HCT116 (cell line): ENCODE results near the gene DCN. TPM values are rescaled to one million over a fixed set of nuclear protein-coding genes. Genes with fewer than 3 reads are reported as not detected.

Experiments
- ATAC-seq: fragments of 200-7000 bp; cut with Tn5 transposase; 2 replicates; pipeline ENCODE4 v1.9.1; 2020; ENCODE audit warnings: mild to moderate bottlenecking, moderate library complexity
- BruUV-seq: library from RNA; stranded (reverse); fragments of 400-500 nt; replicated peaks from 2 replicates; lab custom pipeline; 2021; lab: Mats Ljungman, UMichigan
- CTCF ChIA-PET: fragments of 300-600 bp; sonication (Branson Sonifier 250); formaldehyde crosslinking; loops from one replicate; lab custom pipeline; 2021; ENCODE audit warnings: antibody characterized with exemption; lab: Charles Lee
- POLR2A ChIA-PET: fragments of 300-600, 350-600 bp; sonication (Branson Sonifier 250); formaldehyde crosslinking; loops from one replicate; lab custom pipeline; 2021; ENCODE audit warnings: antibody characterized with exemption; lab: Charles Lee
- RAD21 ChIA-PET, 2 experiments: fragments of 300-600 bp; sonication (Branson Sonifier 250); formaldehyde crosslinking; loops; one replicate each; lab custom pipeline; 2023; ENCODE audit warnings: low total read pairs in 2 of 2; ENCODE audit not compliant: uncharacterized antibody in 2 of 2, unreplicated experiment in 2 of 2, low non-redundant PET in 1 of 2; lab: Charles Lee
- DNase-seq: peaks from one replicate; pipeline ENCODE4 v3.0.0-alpha.2; 2010; ENCODE audit warnings: low read depth, low spot score
- H2AFZ ChIP-seq: fragments of 200-600 bp; shearing (Covaris generic), sonication (generic); 2 replicates; pipeline ENCODE4 v1.6.1; 2017; ENCODE audit warnings: low read depth, mixed run types, mixed read lengths, antibody characterized with exemption, low read length; ENCODE audit not compliant: poor library complexity, severe bottlenecking
- H3K27ac ChIP-seq: 2 replicates; pipeline ENCODE4 v1.5.1; 2012; ENCODE audit warnings: low read depth, low read length
- H3K27me3 ChIP-seq: fragments of 200-600 bp; sonication (generic); 2 replicates; pipeline ENCODE4 v1.6.1; 2016; ENCODE audit warnings: mixed run types, low read length, mixed read lengths; ENCODE audit not compliant: insufficient read depth
- H3K36me3 ChIP-seq, 2 experiments: fragments of 200-500 bp in 1 of 2; fragments of 200-600 bp in 1 of 2; sonication (Bioruptor generic) in 1 of 2; sonication (generic) in 1 of 2; 2 replicates each; pipeline versions ENCODE4 v1.5.1 to v1.6.1; 2014 to 2016; ENCODE audit warnings: low read length in 2 of 2, inconsistent platforms in 1 of 2, mixed read lengths in 1 of 2, mixed run types in 1 of 2; ENCODE audit not compliant: insufficient read depth in 2 of 2, control insufficient read depth in 1 of 2
- H3K4me1 ChIP-seq, 2 experiments: fragments of 200-600 bp in 1 of 2; sonication (generic) in 1 of 2; 2 replicates each; pipeline versions ENCODE4 v1.5.1 to v1.6.1; 2012 to 2017; ENCODE audit warnings: low read length in 2 of 2, inconsistent platforms in 1 of 2, mild to moderate bottlenecking in 1 of 2, mixed read lengths in 1 of 2, mixed run types in 1 of 2, moderate library complexity in 1 of 2; ENCODE audit not compliant: insufficient read depth in 2 of 2, control insufficient read depth in 1 of 2
- H3K4me2 ChIP-seq: fragments of 200-600 bp; sonication (generic); 2 replicates; pipeline ENCODE4 v1.6.1; 2017; ENCODE audit warnings: mixed run types, low read length, mixed read lengths
- H3K4me3 ChIP-seq, 2 experiments: fragments of 200-600 bp in 1 of 2; sonication (generic) in 1 of 2; replicated peaks in 1 of 2; 2 replicates each; pipeline ENCODE4 v1.5.1; 2011 to 2016; ENCODE audit warnings: low read length in 2 of 2, control low read depth in 1 of 2, low read depth in 1 of 2, mild to moderate bottlenecking in 1 of 2, mixed read lengths in 1 of 2, mixed run types in 1 of 2
- H3K79me2 ChIP-seq: fragments of 200-600 bp; sonication (generic); 2 replicates; pipeline ENCODE4 v1.6.1; 2017; ENCODE audit warnings: mild to moderate bottlenecking, mixed run types, low read length, moderate library complexity, mixed read lengths; ENCODE audit not compliant: insufficient read depth
- H3K9ac ChIP-seq: fragments of 200-600 bp; sonication (generic); 2 replicates; pipeline ENCODE4 v1.6.1; 2016; ENCODE audit warnings: low read length, mixed read lengths
- H3K9me2 ChIP-seq: fragments of 200-600 bp; sonication (generic), shearing (Covaris generic); 2 replicates; pipeline ENCODE4 v1.6.1; 2017; ENCODE audit warnings: mixed run types, mild to moderate bottlenecking, moderate library complexity; ENCODE audit not compliant: insufficient read depth
- H3K9me3 ChIP-seq, 2 experiments: fragments of 200-500 bp in 1 of 2; fragments of 200-600 bp in 1 of 2; sonication (Bioruptor generic) in 1 of 2; sonication (generic) in 1 of 2; 2 replicates each; pipeline ENCODE4 v1.6.1; 2014 to 2017; ENCODE audit warnings: low read length in 2 of 2, mixed read lengths in 2 of 2, inconsistent platforms in 1 of 2, low read depth in 1 of 2, mild to moderate bottlenecking in 1 of 2, mixed run types in 1 of 2, moderate library complexity in 1 of 2; ENCODE audit not compliant: control insufficient read depth in 1 of 2, insufficient read depth in 1 of 2
- H4K20me1 ChIP-seq: fragments of 200-600 bp; sonication (generic), shearing (Covaris generic); 2 replicates; pipeline ENCODE4 v1.6.1; 2017; ENCODE audit warnings: mixed run types, mild to moderate bottlenecking, moderate library complexity; ENCODE audit not compliant: insufficient read depth
- EGR1 ChIP-seq: IDR thresholded peaks from 2 replicates; pipeline ENCODE4 v1.6.1; 2012; ENCODE audit warnings: low read depth
- ELF1 ChIP-seq: IDR thresholded peaks from 2 replicates; pipeline ENCODE4 v1.6.1; 2012; ENCODE audit warnings: low read depth, borderline replicate concordance
- EZH2 ChIP-seq: fragments of 200-600 bp; sonication (generic); IDR thresholded peaks from 2 replicates; pipeline ENCODE4 v1.6.1; 2017; ENCODE audit warnings: antibody characterized with exemption, mixed run types
- EZH2phosphoT487 ChIP-seq: fragments of 200-600 bp; IDR thresholded peaks from 2 replicates; pipeline ENCODE4 v1.6.1; 2018; ENCODE audit warnings: antibody characterized with exemption, borderline replicate concordance
- FOSL1 ChIP-seq: IDR thresholded peaks from 2 replicates; pipeline ENCODE4 v1.6.1; 2012; ENCODE audit warnings: low read depth
- REST ChIP-seq: IDR thresholded peaks from 2 replicates; pipeline ENCODE4 v1.6.1; 2012; ENCODE audit warnings: low read depth
- TCF7L2 ChIP-seq: IDR thresholded peaks from 2 replicates; pipeline ENCODE4 v1.7.0; 2011; ENCODE audit warnings: borderline replicate concordance, inconsistent platforms; ENCODE audit not compliant: insufficient read depth, insufficient read length; ENCODE audit errors: extremely low read depth
- YY1 ChIP-seq: IDR thresholded peaks from 2 replicates; pipeline ENCODE4 v1.6.1; 2011; ENCODE audit warnings: low read length, low read depth, moderate library complexity, mild to moderate bottlenecking; ENCODE audit not compliant: insufficient replicate concordance; ENCODE audit errors: extremely low read depth
- ZNF274 ChIP-seq: fragments of 200-500 bp; sonication (Bioruptor generic); IDR thresholded peaks from 2 replicates; pipeline ENCODE4 v1.6.1; 2014; ENCODE audit warnings: mild to moderate bottlenecking, low read depth, low read length, inconsistent platforms
- intact Hi-C: fragments of 100-400 bp; cut with micrococcal nuclease; formaldehyde crosslinking; loops from 2 replicates; pipeline ENCODE4 v1.10.0; 2022
- total RNA-seq: library from RNA; stranded (reverse); gene quantifications from one replicate; pipeline ENCODE4 v1.2.1, GENCODE V29; 2021; ENCODE audit not compliant: unreplicated experiment

The DCN gene
- total RNA-seq, 1 experiment from 2014 or later, result 3.6 TPM

DNA sequence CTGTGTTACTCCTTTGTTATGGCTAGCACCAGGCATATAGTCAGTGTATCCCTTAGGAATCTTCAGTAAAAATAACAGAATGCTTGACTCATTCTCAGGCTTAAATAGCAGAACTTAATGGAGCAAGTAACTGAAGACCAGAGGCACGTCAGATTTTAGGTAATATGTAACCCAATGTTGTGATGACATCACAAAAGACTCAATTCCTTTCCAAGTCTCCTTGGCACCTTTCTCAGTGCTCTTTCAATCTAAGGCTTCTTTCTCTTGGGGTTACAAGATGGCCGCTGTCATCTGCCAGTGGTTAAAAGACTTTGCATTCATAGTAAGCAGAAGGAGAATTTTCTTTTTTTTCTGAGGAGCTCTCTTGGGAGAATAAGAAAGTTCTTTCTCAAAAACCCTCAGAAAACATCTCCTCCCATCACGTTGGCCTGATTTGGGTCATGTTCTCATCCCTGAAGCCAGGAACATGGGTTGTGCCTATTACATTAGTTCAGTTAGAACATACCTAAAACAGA lies 33.4 kb upstream of the DCN start:
- H4K20me1 ChIP-seq, result no peaks in the 10 kb centered on the region
- POLR2A ChIA-PET, result no interaction called here
- RAD21 ChIA-PET, result no interaction called here
- CTCF ChIA-PET, result no interaction called here
- H3K9me3 ChIP-seq, result no peaks in the 10 kb centered on the region
- 0 out of 2 replicates have a peak, but pooled peaks cover 3% of the 10 kb centered on the region for H3K9me2 ChIP-seq
- H3K4me3 ChIP-seq, result no peak overlapping the region
- H3K27ac ChIP-seq, result no peak overlapping the region
- no peak overlapping the region for H3K4me2 ChIP-seq
- no peaks in the 10 kb centered on the region for H3K79me2 ChIP-seq
- DNase-seq (no peak), ATAC-seq (no peak)
- no peak overlapping the region for H3K9ac ChIP-seq
- no peak for TF ChIP-seq YY1
- no peak for TF ChIP-seq ELF1
- no peak for TF ChIP-seq ZNF274
- no peak for TF ChIP-seq EZH2phosphoT487
- no peak for TF ChIP-seq TCF7L2
- TF ChIP-seq REST, result no peak
- no peak for TF ChIP-seq EGR1
- no peak for TF ChIP-seq EZH2
- no peak for TF ChIP-seq FOSL1
- BruUV-seq, result no TSS peak
- intact Hi-C loops, result no loop called here
- no peak overlapping the region for H2AFZ ChIP-seq
- H3K27me3 ChIP-seq, result no peaks in the 10 kb centered on the region
- no peaks in the 10 kb centered on the region for H3K4me1 ChIP-seq
- no peaks in the 10 kb centered on the region for H3K36me3 ChIP-seq
